Middle frontal gyrus (tissue), 1 donor: ENCODE results near the gene MAP3K15.

Experiments
- DNase-seq: peaks from one replicate; pipeline ENCODE4 v3.0.0-alpha.2; 2015; ENCODE audit warnings: low spot score; ENCODE audit errors: extremely low spot score

MAP3K15 gene

GRCh38 chrX:19392703-19393102 is 122.6 kb downstream of the MAP3K15 start:
- DNase-seq = no peak

GRCh38 chrX:19392078-19392477 is 123.2 kb downstream of the MAP3K15 start:
- DNase-seq = no peak

GRCh38 chrX:19389227-19389845 is 126.0 kb downstream of the MAP3K15 start:
- DNase-seq = no peak

- no peak for DNase-seq
Observed at GRCh38 chrX:19388741-19389140, 126.6 kb downstream of the MAP3K15 start.

GRCh38 chrX:19388064-19388679 is 127.1 kb downstream of the MAP3K15 start:
- DNase-seq = no peak

- DNase-seq = no peak
Observed at GRCh38 chrX:19386679-19387078, 128.6 kb downstream of the MAP3K15 start.

GRCh38 chrX:19382555-19383145 is 132.7 kb downstream of the MAP3K15 start:
- no peak for DNase-seq

DNA sequence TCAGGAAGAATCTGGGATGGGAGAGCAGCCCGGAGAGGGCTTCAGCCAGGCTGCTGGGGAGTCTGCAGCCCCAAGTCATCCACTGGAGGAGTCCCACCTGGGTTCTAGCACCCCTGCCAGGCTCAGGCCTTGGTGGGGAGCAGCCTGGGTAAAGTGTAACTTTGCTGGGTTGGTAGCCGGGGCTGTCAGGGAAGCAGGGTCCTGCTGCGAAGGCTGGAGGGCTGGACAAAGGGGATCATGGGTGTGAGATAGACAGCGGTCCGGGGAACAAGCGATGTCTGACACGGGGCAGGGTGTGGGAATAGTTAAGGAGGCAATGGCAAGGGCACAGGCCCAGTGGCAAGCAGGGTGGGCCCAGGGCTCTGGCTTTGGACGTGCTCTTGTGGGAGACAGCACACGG is 134.0 kb downstream of the MAP3K15 start:
- no peak for DNase-seq

DNA sequence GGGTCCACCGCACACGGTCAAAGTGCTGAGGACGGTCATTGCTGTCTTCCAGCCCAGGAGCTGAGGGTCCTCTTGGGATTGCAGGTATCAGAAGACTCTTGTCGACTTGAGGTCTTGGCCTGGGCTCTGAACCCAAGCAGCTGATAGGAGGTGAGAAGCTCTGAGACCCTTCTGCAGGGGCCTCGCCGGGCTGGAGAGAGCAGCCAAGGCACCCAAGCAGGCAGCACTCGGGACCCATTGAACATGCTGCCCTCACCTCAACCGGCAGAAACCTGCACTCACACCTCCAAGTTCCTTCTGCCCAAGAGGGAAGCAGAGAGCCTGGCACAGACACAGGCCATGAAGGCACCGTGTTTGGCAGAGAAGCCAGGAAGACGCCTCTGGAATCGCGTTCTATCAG is 137.5 kb downstream of the MAP3K15 start:
- DNase-seq = no peak

- no peak for DNase-seq
Observed at GRCh38 chrX:19375546-19375945, 139.8 kb downstream of the MAP3K15 start.

DNA sequence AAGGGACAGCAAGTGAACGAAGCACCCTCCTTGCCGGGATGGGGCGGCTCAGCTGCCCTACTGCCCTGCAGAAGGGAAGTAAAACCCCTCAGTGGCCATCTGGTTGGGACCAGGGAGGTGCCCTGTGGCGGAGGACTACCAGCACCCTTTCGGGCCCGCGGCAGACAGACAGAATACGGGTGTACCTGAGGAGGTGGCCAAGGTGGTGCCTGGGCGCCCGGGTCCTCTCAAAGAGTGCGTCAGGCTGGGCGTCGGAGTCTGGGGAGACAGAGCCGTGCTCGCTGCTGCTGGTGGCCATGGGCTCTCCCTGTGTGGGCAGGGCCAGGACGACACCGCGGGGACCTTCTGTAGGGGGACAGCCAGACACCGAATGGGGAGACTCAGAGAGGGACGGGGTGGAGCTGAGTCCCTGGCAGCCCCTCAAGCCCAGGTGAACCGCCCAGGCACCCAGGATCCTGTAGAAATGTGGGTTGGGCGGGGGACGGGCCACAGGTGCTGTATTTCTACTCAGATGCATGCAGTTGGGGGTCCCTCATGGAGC is 141.9 kb downstream of the MAP3K15 start:
- no peak for DNase-seq

DNA sequence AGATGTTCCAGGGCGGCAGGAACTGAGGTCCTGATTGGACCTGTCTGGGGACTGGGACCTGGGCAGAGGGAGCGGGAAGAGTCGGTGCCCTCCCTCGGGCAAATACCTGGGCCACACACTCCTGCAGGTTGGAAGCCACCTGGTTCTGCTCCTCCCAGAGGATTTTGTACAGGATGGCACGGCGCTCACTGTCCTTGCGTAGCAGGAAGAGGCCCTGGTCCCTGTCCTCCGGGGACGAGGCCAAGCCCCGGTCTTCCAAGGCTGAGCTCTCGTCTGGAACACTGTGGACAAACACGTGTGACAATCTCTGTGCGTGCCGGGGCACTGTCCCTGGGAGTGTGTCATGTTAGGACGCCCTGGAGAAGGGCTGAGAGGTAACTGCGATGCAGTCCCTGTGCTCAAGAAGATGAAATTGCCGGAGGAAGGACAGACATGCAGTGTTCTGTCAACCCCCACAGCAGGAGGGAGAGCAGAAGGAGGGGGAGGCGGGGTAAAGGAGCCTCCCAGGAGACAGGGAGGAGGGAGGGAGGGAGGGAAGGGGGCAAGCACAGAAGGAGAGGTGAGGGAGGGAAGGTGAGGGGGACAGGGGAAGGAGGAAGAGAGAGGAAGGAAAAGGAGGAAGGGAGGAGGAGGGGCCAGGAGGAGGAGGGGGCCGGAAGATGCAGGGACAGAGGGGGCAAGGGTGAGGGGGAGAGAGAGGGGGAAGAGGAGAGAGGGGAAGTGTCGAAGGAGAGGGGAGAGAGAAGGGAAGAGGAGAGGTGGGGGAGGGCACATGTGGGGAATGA is 142.6 kb downstream of the MAP3K15 start:
- DNase-seq = no peak

DNA sequence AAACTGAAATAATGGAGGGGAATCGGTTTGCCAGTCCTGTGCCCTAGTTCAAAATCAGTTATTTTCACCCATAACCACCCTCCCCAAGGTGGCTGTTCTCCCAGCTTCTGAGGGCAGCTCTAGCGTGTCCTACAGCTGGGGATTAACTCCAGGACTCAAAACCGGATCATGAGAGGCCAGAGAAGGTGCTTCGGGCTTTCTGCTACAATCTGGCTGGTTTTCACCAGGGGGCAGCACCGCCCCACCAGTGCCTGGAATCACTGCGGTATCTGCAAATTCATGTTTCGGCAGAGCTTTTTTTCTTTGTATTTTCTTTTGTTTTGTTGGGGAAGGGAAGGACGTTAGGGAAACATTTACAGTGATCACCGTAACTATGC is 143.2 kb downstream of the MAP3K15 start:
- DNase-seq = no peak

- DNase-seq = no peak
Observed at GRCh38 chrX:19370061-19370460, 145.2 kb downstream of the MAP3K15 start.

DNA sequence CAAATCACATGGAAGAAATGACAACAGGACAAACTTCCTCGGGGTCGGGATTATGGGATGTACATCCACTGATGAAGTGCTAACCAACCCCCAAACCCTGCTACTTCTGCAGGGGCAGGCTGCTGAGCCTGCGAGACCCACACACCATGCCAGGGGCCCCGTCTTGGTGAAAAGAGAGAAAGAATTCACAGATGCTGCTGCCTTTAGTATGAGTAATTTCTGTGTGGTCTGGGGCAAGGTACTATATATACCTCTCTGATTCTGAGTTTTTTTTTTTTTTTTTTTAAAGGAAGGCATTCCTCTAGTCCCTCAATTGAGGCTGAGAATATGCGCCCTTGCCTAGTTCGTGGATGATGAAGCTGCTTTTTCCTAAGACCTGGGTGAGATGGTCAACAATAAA is 146.7 kb downstream of the MAP3K15 start:
- DNase-seq = no peak

DNA sequence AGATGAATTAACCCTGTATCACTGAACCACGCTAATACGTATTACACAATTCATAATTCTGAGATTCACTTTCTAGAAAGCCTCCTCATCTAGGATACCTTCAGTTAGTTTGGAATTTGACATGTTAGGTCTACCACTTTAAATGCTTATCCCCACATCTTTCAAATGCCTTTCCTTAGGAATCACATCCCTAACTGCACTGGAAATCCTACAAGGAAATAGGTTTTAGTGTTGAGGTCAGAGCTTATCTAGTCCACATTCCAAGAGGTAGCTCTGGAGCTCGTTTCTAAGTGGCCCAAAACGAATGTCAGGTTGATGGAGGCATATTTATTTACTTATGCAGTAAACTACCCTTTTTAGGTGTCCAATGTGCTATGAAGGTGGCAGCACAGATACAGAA is 153.6 kb downstream of the MAP3K15 start:
- no peak for DNase-seq

GRCh38 chrX:19360903-19361302 is 154.4 kb downstream of the MAP3K15 start:
- DNase-seq = no peak

GRCh38 chrX:19358521-19358920 is 156.8 kb downstream of the MAP3K15 start:
- DNase-seq = no peak

DNA sequence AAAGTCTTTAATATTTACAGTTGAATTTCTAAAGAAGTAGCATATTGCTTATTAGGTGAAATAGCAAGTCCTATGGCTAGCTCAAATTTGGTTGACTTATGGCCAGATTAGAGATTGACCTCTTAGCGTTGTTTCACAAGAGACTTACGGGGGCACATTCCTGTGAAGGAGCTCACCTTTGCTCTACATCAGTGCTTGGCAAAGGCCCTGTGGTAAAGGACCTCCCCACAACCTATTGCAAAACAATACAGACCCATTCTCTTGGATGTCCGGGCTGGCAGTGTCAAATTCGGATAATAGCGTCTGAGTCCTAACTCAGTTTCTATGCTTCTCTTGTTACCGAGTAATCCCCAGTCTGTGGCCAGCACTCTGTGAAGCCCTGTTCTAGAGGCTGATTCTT is 160.7 kb downstream of the MAP3K15 start:
- no peak for DNase-seq

- no peak for DNase-seq
Observed at GRCh38 chrX:19350941-19351384, 164.3 kb downstream of the MAP3K15 start.

GRCh38 chrX:19349264-19349663 is 166.0 kb downstream of the MAP3K15 start:
- DNase-seq = no peak

DNA sequence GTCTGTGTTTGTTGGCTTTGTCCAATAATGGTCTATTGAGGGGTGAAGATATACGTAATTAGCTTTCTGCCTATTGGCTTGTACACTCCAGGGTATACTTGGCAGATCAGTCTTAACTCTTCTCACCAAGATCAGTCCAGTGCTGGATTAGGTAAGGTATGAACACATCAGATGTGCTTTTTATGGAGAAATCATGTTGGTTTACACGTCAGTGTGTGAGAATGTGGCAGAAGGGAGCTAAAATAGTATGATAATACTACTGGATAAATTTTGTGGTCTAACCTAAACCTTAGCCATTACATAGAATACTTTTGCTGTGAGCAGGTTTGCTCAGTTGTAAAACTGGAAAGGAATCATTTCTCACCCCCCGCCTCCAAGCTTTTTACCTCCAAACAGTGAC is 167.4 kb downstream of the MAP3K15 start:
- DNase-seq = no peak
